Glomerular endothelial cell (primary cell): ENCODE results near the gene ACSM6. TPM values are rescaled to one million over a fixed set of nuclear protein-coding genes. Genes with fewer than 3 reads are reported as not detected.
"Not testable (repeated sequence)": the region's sequence is repeated elsewhere in the genome, so short reads cannot be mapped to it uniquely, and the experiment has no call there.

ENCODE experiments used
- DNase-seq: peaks from one replicate; pipeline ENCODE4 v3.0.0-alpha.2; 2011; ENCODE audit warnings: low read depth, low spot score; ENCODE audit errors: extremely low read depth
- total RNA-seq: library from RNA; depleted of rRNA; stranded (reverse); fragments of >200 nt; gene quantifications from 2 replicates; pipeline ENCODE4 v1.2.3, GENCODE V29; 2015

ACSM6 gene
- total RNA-seq: not detected in 2 replicates

GRCh38 chr10:95193944-95194343, at the start of gene ACSM6:
ACSM6 (plus strand) TSS chr10:95194238; CDS start chr10:95194486, 248 bp downstream.
- no peak for DNase-seq

GRCh38 chr10:95168694-95169093, 25.3 kb upstream of the ACSM6 start:
- DNase-seq: no peak

- DNase-seq: no peak
These were observed 24.5 kb upstream of the ACSM6 start for GRCh38 chr10:95169522-95169921.

GRCh38 chr10:95170790-95171189, 23.2 kb upstream of the ACSM6 start:
- no peak for DNase-seq

- DNase-seq: no peak
These were observed 22.7 kb upstream of the ACSM6 start for GRCh38 chr10:95171336-95171735.

GRCh38 chr10:95172851-95173250, 21.2 kb upstream of the ACSM6 start:
- no peak for DNase-seq

- DNase-seq: no peak
These were observed 17.9 kb upstream of the ACSM6 start for GRCh38 chr10:95176101-95176500.

- DNase-seq: no peak
These were observed 16.6 kb upstream of the ACSM6 start for GRCh38 chr10:95177429-95177828.

- no peak for DNase-seq
These were observed 15.8 kb upstream of the ACSM6 start for GRCh38 chr10:95178266-95178665.

- no peak for DNase-seq
These were observed 15.2 kb upstream of the ACSM6 start for GRCh38 chr10:95178797-95179196.

- peak; percentile 45 for DNase-seq
These were observed 12.3 kb upstream of the ACSM6 start for GRCh38 chr10:95181726-95182125.

GRCh38 chr10:95183271-95184230, 10.5 kb upstream of the ACSM6 start:
- no peak for DNase-seq

GRCh38 chr10:95187617-95188016, 6.4 kb upstream of the ACSM6 start:
- DNase-seq: no peak

GRCh38 chr10:95188593-95188992, 5.4 kb upstream of the ACSM6 start:
- no peak for DNase-seq

GRCh38 chr10:95196046-95196445, 2.0 kb downstream of the ACSM6 start:
- DNase-seq: no peak

GRCh38 chr10:95201736-95202135, 7.7 kb downstream of the ACSM6 start:
- no peak for DNase-seq

- DNase-seq: not testable (repeated sequence)
These were observed 8.8 kb downstream of the ACSM6 start for GRCh38 chr10:95202865-95203264.

- DNase-seq: no peak
These were observed 14.8 kb downstream of the ACSM6 start for GRCh38 chr10:95208702-95209391.

GRCh38 chr10:95209509-95210127, 15.6 kb downstream of the ACSM6 start:
- no peak for DNase-seq

- no peak for DNase-seq
These were observed 17.7 kb downstream of the ACSM6 start for GRCh38 chr10:95211606-95212279.

GRCh38 chr10:95214369-95214768, 20.3 kb downstream of the ACSM6 start:
- DNase-seq: no peak
